Measurements from ENCODE around the gene EGF.
"Not testable (repeated sequence)": the region's sequence is repeated elsewhere in the genome, so short reads cannot be mapped to it uniquely, and the experiment has no call there.

Gene EGF

GRCh38 chr4:109912706-109913595 is at the start of gene EGF:
Gene EGF, plus strand, starts transcription at chr4:109912883. Its CDS starts 453 bp downstream, at chr4:109913336.
- DNase-seq = no peak

- no peak for DNase-seq
These were observed 48.5 kb upstream of the EGF start for GRCh38 chr4:109864134-109864533.

- no peak for DNase-seq
These were observed 42.6 kb upstream of the EGF start for GRCh38 chr4:109870061-109870460.

GRCh38 chr4:109872065-109872464 is 40.6 kb upstream of the EGF start:
- no peak for DNase-seq

- DNase-seq = no peak
These were observed 39.6 kb upstream of the EGF start for GRCh38 chr4:109872950-109873656.

GRCh38 chr4:109873791-109874514 is 38.7 kb upstream of the EGF start:
- no peak for DNase-seq

- no peak for DNase-seq
These were observed 37.6 kb upstream of the EGF start for GRCh38 chr4:109875106-109875505.

- DNase-seq = not testable (repeated sequence)
These were observed 37.1 kb upstream of the EGF start for GRCh38 chr4:109875553-109875952.

- no peak for DNase-seq
These were observed 35.9 kb upstream of the EGF start for GRCh38 chr4:109876634-109877265.

- DNase-seq = no peak
These were observed 35.3 kb upstream of the EGF start for GRCh38 chr4:109877400-109877799.

GRCh38 chr4:109878355-109878754 is 34.3 kb upstream of the EGF start:
- DNase-seq = no peak

- no peak for DNase-seq
These were observed 33.6 kb upstream of the EGF start for GRCh38 chr4:109879081-109879480.

- no peak for DNase-seq
These were observed 32.9 kb upstream of the EGF start for GRCh38 chr4:109879636-109880314.

- no peak for DNase-seq
These were observed 26.4 kb upstream of the EGF start for GRCh38 chr4:109886303-109886702.

- no peak for DNase-seq
These were observed 25.6 kb upstream of the EGF start for GRCh38 chr4:109887071-109887470.

GRCh38 chr4:109890076-109890475 is 22.6 kb upstream of the EGF start:
- DNase-seq = no peak

GRCh38 chr4:109902559-109903251 is 10.0 kb upstream of the EGF start:
- no peak for DNase-seq

- no peak for DNase-seq
These were observed 4.0 kb upstream of the EGF start for GRCh38 chr4:109908731-109909130.

- no peak for DNase-seq
These were observed 2.4 kb upstream of the EGF start for GRCh38 chr4:109910256-109910655.

- no peak for DNase-seq
These were observed 1.0 kb downstream of the EGF start for GRCh38 chr4:109913596-109914241.

- DNase-seq = no peak
These were observed 1.6 kb downstream of the EGF start for GRCh38 chr4:109914322-109914721.
